DND-41 (cell line): ENCODE results near the gene TMEM132C.

Source experiments
- EZH2 ChIP-seq: IDR thresholded peaks from 3 replicates; pipeline ENCODE4 v1.6.1; 2012; ENCODE audit warnings: borderline replicate concordance, low read depth, mild to moderate bottlenecking, moderate library complexity, low read length, inconsistent platforms; ENCODE audit not compliant: severe bottlenecking
- TF ChIP-seq, protein P1 (sequence below): IDR thresholded peaks from 2 replicates; pipeline ENCODE4 v1.5.1; 2012; ENCODE audit warnings: borderline replicate concordance, low read length, moderate library complexity, mild to moderate bottlenecking; ENCODE audit not compliant: poor library complexity, severe bottlenecking; ENCODE audit errors: extremely low read depth

GRCh38 chr12:128521981-128522380 is 255.0 kb downstream of the TMEM132C start:
- TF ChIP-seq, protein P1, sequence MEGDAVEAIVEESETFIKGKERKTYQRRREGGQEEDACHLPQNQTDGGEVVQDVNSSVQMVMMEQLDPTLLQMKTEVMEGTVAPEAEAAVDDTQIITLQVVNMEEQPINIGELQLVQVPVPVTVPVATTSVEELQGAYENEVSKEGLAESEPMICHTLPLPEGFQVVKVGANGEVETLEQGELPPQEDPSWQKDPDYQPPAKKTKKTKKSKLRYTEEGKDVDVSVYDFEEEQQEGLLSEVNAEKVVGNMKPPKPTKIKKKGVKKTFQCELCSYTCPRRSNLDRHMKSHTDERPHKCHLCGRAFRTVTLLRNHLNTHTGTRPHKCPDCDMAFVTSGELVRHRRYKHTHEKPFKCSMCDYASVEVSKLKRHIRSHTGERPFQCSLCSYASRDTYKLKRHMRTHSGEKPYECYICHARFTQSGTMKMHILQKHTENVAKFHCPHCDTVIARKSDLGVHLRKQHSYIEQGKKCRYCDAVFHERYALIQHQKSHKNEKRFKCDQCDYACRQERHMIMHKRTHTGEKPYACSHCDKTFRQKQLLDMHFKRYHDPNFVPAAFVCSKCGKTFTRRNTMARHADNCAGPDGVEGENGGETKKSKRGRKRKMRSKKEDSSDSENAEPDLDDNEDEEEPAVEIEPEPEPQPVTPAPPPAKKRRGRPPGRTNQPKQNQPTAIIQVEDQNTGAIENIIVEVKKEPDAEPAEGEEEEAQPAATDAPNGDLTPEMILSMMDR = no peak
- no peak for TF ChIP-seq EZH2
